Hepatocyte (in vitro differentiated cells): Measurements from ENCODE around the gene SMIM13. TPM values are rescaled to one million over a fixed set of nuclear protein-coding genes. Genes with fewer than 3 reads are reported as not detected.
"Not testable (repeated sequence)": the region's sequence is repeated elsewhere in the genome, so short reads cannot be mapped to it uniquely, and the experiment has no call there.

Experiments used
- DNase-seq: peaks from one replicate; pipeline ENCODE4 v3.0.0-alpha.2; 2016; ENCODE audit warnings: low spot score
- H2AFZ ChIP-seq: fragments of 200-600 bp; sonication (generic); 2 replicates; pipeline ENCODE4 v1.6.0; 2016; ENCODE audit warnings: antibody characterized with exemption, mild to moderate bottlenecking
- H3K27ac ChIP-seq: fragments of 200-600 bp; sonication (generic); 2 replicates; pipeline ENCODE4 v1.5.1; 2016; ENCODE audit warnings: mild to moderate bottlenecking
- H3K27me3 ChIP-seq: fragments of 200-600 bp; sonication (generic); 2 replicates; pipeline ENCODE4 v1.6.1; 2016
- H3K36me3 ChIP-seq: fragments of 200-600 bp; sonication (generic); replicated peaks from 2 replicates; pipeline ENCODE4 v1.5.1; 2016; ENCODE audit warnings: low read depth; ENCODE audit not compliant: insufficient read depth
- H3K4me1 ChIP-seq: fragments of 200-600 bp; sonication (generic); 2 replicates; pipeline ENCODE4 v1.5.1; 2016; ENCODE audit warnings: mild to moderate bottlenecking, moderate library complexity; ENCODE audit not compliant: insufficient read depth
- H3K4me2 ChIP-seq: fragments of 200-600 bp; sonication (generic); 2 replicates; pipeline ENCODE4 v1.6.0; 2016
- H3K4me3 ChIP-seq: fragments of 200-600 bp; sonication (generic); 2 replicates; pipeline ENCODE4 v1.5.1; 2016; ENCODE audit warnings: mild to moderate bottlenecking
- H3K79me2 ChIP-seq: fragments of 200-600 bp; sonication (generic); 2 replicates; pipeline ENCODE4 v1.6.0; 2017; ENCODE audit warnings: mild to moderate bottlenecking
- H3K9me2 ChIP-seq: fragments of 200-600 bp; sonication (generic); replicated peaks from 2 replicates; pipeline ENCODE4 v1.6.0; 2017; ENCODE audit warnings: mild to moderate bottlenecking; ENCODE audit not compliant: insufficient read depth
- H3K9me3 ChIP-seq: fragments of 200-600 bp; sonication (generic); 2 replicates; pipeline ENCODE4 v1.5.1; 2016; ENCODE audit warnings: low read depth, mild to moderate bottlenecking
- H4K20me1 ChIP-seq: fragments of 200-600 bp; sonication (generic); 2 replicates; pipeline ENCODE4 v1.6.0; 2016; ENCODE audit warnings: mild to moderate bottlenecking; ENCODE audit not compliant: insufficient read depth, poor library complexity, severe bottlenecking
- EZH2 ChIP-seq: fragments of 200-600 bp; sonication (generic); IDR thresholded peaks from 2 replicates; pipeline ENCODE4 v1.6.1; 2016; ENCODE audit warnings: antibody characterized with exemption, mild to moderate bottlenecking, borderline replicate concordance
- EZH2phosphoT487 ChIP-seq: fragments of 200-600 bp; sonication (generic); IDR thresholded peaks from one replicate; pipeline ENCODE4 v1.6.1; 2018; ENCODE audit warnings: antibody characterized with exemption, mild to moderate bottlenecking, low read depth, moderate library complexity; ENCODE audit not compliant: unreplicated experiment, severe bottlenecking
- WGBS: methylation state at CpG from one replicate; pipeline ENCODE4 v1.1.6; 2016; ENCODE audit warnings: low lambda C conversion rate; ENCODE audit errors: missing lambda C conversion rate; 5-methylcytosine and 5-hydroxymethylcytosine counted together
- polyA plus RNA-seq: library from polyadenylated mRNA; unstranded; fragments of >200 nt; fragmentation: Nextera tagmentation; extraction: Ambion mirVana; gene quantifications from 2 replicates; pipeline ENCODE4 v1.2.1, GENCODE V29; 2016
- total RNA-seq: library from RNA; depleted of rRNA; stranded (reverse); fragments of >200 nt; gene quantifications from 2 replicates; pipeline ENCODE4 v1.2.3, GENCODE V29; 2014
- TF ChIP-seq, protein P1 (sequence below): fragments of 200-600 bp; sonication (generic); IDR thresholded peaks from 2 replicates; pipeline ENCODE4 v1.5.1; 2016; ENCODE audit warnings: antibody characterized with exemption, mild to moderate bottlenecking; ENCODE audit not compliant: poor library complexity

The SMIM13 gene
- total and polyA plus RNA-seq, 2 experiments from 2014 or later: 9.3 to 18.2 TPM

DNA sequence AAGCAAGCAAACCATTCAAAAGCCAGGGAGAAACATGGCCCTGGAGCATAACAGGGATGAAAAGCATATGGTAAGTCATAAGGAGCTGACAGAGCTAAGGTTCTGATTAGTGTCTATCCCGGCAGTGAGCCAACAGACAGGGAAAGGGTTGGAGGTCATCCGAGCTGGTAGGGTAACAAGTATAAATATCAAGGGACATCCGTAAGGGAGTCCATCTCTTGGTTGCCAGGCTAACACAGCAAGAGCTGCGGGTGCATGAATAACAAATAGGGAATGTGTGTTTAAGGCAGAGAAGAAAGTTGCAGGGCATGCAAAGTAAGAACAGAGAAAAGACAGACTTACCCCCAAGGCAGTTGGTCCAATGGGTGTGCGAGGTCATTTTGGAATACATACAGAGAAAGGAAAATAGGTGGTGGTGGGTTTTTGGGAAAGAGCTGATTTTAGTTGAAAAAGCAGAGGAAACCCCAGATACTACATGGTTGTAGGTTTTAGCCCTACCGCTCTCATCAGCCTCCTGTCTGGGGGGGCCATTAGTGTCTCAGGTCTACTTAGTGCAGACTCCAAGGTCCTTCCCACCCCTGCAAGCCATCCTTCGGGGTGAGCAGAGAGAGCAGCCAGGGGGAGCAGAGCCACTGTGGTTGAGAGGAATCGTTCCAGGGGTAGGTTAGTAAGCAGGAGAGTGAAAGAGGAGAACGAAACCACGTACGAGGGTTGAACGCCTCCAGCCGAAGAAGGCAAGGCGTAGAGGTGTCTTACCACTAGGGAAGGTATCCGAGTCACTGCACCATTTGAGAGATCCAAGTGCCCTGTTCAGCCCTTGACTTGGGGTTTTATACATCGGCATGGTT, 17.5 kb downstream of the SMIM13 start, which contains the start of gene ERVFRD-1:
Gene ERVFRD-1, minus strand, starts transcription at position 805 of the 848 bp plus-strand sequence. CDS start 6,415 bp downstream, outside the sequence.
- WGBS: 90% methylated on average over 16 of the region's 16 CpGs
- peak within 1 kb of the TSS; percentile 45 for H3K27ac ChIP-seq
- H2AFZ ChIP-seq: no peak within 1 kb of the TSS

DNA sequence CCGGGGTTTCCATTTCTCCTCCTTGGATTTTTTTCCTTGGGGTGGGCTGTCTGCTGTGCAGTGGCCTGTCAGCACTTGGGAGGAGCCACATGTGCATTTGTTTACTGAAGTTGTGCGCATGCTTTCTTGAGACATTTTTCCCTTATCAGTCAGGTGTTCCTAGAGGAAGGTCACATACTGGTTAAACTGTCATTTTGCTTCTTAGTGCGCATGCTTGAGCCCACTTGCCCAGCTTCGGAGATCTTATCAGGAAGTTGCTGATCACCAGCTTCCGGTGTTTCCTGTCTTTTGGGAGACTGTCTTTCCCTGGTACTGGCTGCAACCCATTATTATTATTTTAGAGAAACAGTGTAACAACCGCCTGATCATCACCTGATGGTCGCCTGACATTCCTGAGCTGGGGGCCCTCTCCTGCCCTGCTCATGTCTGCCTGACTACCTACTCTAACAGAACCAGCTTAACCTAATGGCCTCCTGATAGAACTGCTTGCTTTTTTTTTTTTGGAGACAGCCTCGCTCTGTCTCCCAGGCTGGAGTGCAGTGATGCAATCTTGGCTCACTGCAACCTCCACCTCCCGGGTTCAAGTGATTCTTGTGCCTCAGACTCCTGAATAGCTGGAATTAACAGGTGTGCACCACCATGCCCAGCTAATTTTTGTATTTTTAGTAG, 18.3 kb downstream of the SMIM13 start:
- Histone ChIP-seq H3K9me2 (no peaks in the 10 kb centered on the region), H3K4me1 (peaks cover 7% of the 10 kb centered on the region), H3K9me3 (no peaks in the 10 kb centered on the region), H3K4me3 (no peak overlapping the region), H3K4me2 (peak overlapping the region; percentile 25), H3K27me3 (no peaks in the 10 kb centered on the region), H3K79me2 (peaks cover 70% of the 10 kb centered on the region), H2AFZ (no peak overlapping the region), H3K36me3 (no peaks in the 10 kb centered on the region), H4K20me1 (peaks cover 3% of the 10 kb centered on the region), H3K27ac (peak overlapping the region; percentile 45)
- DNase-seq: peak; percentile 61
- TF ChIP-seq, protein P1, sequence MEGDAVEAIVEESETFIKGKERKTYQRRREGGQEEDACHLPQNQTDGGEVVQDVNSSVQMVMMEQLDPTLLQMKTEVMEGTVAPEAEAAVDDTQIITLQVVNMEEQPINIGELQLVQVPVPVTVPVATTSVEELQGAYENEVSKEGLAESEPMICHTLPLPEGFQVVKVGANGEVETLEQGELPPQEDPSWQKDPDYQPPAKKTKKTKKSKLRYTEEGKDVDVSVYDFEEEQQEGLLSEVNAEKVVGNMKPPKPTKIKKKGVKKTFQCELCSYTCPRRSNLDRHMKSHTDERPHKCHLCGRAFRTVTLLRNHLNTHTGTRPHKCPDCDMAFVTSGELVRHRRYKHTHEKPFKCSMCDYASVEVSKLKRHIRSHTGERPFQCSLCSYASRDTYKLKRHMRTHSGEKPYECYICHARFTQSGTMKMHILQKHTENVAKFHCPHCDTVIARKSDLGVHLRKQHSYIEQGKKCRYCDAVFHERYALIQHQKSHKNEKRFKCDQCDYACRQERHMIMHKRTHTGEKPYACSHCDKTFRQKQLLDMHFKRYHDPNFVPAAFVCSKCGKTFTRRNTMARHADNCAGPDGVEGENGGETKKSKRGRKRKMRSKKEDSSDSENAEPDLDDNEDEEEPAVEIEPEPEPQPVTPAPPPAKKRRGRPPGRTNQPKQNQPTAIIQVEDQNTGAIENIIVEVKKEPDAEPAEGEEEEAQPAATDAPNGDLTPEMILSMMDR: no peak
- WGBS: 50% methylated on average over 9 of the region's 9 CpGs

More for the DNA sequence above, 17.5 kb downstream of the SMIM13 start, which contains the start of gene ERVFRD-1:
- Histone ChIP-seq H4K20me1 (peaks cover 3% of the 10 kb centered on the region), H3K4me3 (no peak within 1 kb of the TSS), H3K4me1 (peaks cover 7% of the 10 kb centered on the region), H3K9me2 (no peaks in the 10 kb centered on the region), H3K27me3 (no peaks in the 10 kb centered on the region), H3K4me2 (peak within 1 kb of the TSS; percentile 25), H3K9me3 (no peaks in the 10 kb centered on the region), H3K79me2 (peaks cover 76% of the 10 kb centered on the region), H3K36me3 (no peaks in the 10 kb centered on the region)
- TF ChIP-seq, protein P1: no peak
- TF ChIP-seq EZH2phosphoT487 (no peak), EZH2 (no peak)
- DNase-seq: no peak

DNA sequence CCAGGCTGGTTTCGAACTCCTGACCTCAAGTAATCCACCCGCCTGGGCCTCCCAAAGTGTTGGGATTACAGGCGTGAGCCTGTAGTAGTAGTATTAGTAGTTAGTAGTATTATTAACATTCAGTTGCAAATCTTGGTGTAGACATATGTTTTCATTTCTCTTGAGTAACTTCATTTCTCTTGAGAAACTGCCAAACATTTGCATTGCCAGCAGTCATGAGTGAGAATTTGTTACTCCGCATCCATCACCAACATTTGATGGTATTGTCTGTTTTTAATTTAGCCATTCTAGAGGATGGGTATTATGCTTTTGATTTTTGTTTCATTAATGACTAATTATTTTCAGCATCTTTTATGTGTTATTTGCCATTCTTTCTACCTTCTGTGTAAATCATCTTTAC, 19.4 kb downstream of the SMIM13 start:
- Histone ChIP-seq H3K27ac (no peak overlapping the region), H3K9me3 (no peaks in the 10 kb centered on the region), H3K9me2 (no peaks in the 10 kb centered on the region), H3K4me3 (no peak overlapping the region), H4K20me1 (peaks cover 3% of the 10 kb centered on the region), H3K36me3 (no peaks in the 10 kb centered on the region), H2AFZ (no peak overlapping the region), H3K4me1 (peaks cover 7% of the 10 kb centered on the region), H3K27me3 (no peaks in the 10 kb centered on the region), H3K4me2 (no peak overlapping the region), H3K79me2 (peaks cover 67% of the 10 kb centered on the region)
- TF ChIP-seq EZH2 (no peak), EZH2phosphoT487 (no peak)
- TF ChIP-seq, protein P1: no peak
- no peak for DNase-seq
- WGBS: 98% methylated on average over 4 of the region's 4 CpGs

DNA sequence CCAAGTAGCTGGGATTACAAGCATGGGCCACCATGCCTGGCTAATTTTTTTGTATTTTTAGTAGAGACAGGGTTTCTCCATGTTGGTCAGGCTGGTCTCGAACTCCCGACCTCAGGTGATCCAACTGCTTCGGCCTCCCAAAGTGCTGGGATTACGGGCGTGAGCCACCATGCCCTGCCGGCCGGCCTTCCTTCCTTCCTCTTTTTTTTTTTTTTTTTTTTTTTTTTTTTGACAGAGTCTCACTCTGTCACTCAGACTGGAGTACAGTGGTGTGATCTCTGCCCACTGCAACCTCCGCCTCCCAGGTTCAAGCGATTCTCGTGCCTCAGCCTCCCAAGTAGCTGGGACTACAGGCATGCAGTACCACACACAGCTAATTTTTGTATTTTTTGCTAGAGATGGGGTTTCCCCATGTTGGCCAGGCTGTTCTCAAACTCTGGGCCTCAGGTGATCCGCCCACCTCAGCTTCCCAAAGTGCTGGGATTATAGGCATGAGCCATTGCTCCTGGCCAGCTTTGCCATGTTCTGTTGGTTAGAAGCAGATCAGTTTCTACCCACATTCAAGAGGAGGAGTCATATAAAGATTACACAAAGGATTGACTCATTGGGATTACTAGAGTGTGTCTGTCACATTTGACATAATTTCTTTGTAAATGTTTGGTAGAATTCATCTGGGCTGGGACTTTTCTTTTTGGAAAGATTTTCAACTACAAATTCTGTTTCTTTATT, 22.3 kb downstream of the SMIM13 start:
- not testable (repeated sequence) for H3K27ac ChIP-seq, H3K36me3 ChIP-seq, H3K4me2 ChIP-seq, H3K4me3 ChIP-seq, H3K9me2 ChIP-seq, H3K9me3 ChIP-seq, DNase-seq, H2AFZ ChIP-seq, H3K27me3 ChIP-seq, H4K20me1 ChIP-seq
- Histone ChIP-seq H3K79me2 (peaks cover 70% of the 10 kb centered on the region), H3K4me1 (peaks cover 16% of the 10 kb centered on the region)
- 96% methylated on average over 8 of the region's 11 CpGs for WGBS
